Measurements from ENCODE around the gene SCMH1. TPM values are rescaled to one million over a fixed set of nuclear protein-coding genes. Genes with fewer than 3 reads are reported as not detected.
A peak's percentile ranks its signal among the peaks of the same experiment; 100 is the strongest.

Gene SCMH1
- total RNA-seq, 2 donors from 2014 or later: 16.4 to 18.3 TPM

DNA sequence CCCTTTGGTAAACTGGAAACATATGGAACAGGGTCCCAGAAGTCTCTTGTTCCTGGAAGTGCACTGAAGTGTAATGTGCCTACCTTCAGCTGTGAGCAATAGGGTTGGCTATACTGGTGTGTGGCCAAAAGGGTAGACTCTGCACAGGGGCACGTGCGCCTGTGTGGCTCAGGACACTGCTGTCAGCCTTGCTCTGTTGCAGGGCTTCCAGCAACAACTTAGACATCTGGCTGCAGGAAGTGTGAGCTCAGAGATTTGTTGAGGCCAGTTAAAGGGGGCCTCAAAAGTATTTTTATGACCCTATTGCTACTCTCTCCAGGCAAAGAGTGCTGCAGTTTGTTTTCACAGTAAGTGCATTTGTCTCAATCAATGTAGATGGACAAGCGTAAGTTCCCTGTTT is 255.2 kb downstream of the SCMH1 start:
- no peak overlapping the region for H3K4me3 Mint-ChIP-seq
- H3K27ac Mint-ChIP-seq: no peak overlapping the region
- TF ChIP-seq, protein P1, sequence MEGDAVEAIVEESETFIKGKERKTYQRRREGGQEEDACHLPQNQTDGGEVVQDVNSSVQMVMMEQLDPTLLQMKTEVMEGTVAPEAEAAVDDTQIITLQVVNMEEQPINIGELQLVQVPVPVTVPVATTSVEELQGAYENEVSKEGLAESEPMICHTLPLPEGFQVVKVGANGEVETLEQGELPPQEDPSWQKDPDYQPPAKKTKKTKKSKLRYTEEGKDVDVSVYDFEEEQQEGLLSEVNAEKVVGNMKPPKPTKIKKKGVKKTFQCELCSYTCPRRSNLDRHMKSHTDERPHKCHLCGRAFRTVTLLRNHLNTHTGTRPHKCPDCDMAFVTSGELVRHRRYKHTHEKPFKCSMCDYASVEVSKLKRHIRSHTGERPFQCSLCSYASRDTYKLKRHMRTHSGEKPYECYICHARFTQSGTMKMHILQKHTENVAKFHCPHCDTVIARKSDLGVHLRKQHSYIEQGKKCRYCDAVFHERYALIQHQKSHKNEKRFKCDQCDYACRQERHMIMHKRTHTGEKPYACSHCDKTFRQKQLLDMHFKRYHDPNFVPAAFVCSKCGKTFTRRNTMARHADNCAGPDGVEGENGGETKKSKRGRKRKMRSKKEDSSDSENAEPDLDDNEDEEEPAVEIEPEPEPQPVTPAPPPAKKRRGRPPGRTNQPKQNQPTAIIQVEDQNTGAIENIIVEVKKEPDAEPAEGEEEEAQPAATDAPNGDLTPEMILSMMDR (conservative IDR thresholded peaks at IDR 0.05): no peak
- H3K9me3 Mint-ChIP-seq: no peaks in the 10 kb centered on the region
- H3K4me1 ChIP-seq (ENCODE audit: control insufficient read depth, insufficient read depth, low read length): peaks cover 7% of the 10 kb centered on the region
- H3K36me3 Mint-ChIP-seq (ENCODE audit: low read depth): peaks cover 84% of the 10 kb centered on the region
- no peaks in the 10 kb centered on the region for H3K27me3 ChIP-seq (ENCODE audit: control insufficient read depth, insufficient read depth, low read length, poor library complexity, severe bottlenecking)
- H3K9me3 ChIP-seq (ENCODE audit: control insufficient read depth, low read length): no peaks in the 10 kb centered on the region
- no peak overlapping the region for H3K27ac ChIP-seq (ENCODE audit: low read depth, low read length)
- H3K4me1 Mint-ChIP-seq: peaks cover 14% of the 10 kb centered on the region
- H3K4me3 ChIP-seq (ENCODE audit: low read length): no peak overlapping the region
- H3K27me3 Mint-ChIP-seq (ENCODE audit: insufficient read depth): no peaks in the 10 kb centered on the region
- H3K36me3 ChIP-seq (ENCODE audit: control insufficient read depth, insufficient read depth, low read length): peaks cover 94% of the 10 kb centered on the region
- no peak overlapping the region for H3K9ac ChIP-seq (ENCODE audit: extremely low read depth, low read length, poor library complexity, severe bottlenecking)
- DNase-seq: no peak
- 96 to 100% methylated on average over 3 of the region's 3 CpGs for WGBS, 2 experiments (ENCODE audit: insufficient coverage in 1 of 2, insufficient read length in 1 of 2)

DNA sequence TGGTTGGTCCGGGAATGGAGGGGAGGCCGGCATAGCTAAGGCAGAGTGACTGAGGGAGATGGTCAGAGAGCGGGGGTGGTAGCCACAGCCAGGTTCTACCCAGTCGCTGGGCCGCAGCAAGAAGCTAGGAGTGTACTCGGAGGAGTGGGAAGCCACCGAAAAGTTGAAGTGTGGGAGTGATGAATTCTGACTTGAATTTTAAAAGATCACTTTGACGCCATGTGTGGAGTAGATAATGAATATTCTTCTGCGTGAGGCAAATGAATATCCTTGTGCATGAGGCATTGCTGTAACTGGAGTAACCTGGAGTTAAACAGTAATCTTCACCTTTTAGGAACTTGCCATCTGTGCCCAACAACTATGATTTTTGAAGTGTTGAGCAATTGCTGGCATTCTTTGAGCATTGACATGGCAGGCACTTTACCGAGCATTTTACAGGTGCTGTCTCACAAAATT is 255.8 kb downstream of the SCMH1 start:
- Histone ChIP-seq H3K36me3 (ENCODE audit: control insufficient read depth, insufficient read depth, low read length) (peaks cover 88% of the 10 kb centered on the region), H3K9me3 (ENCODE audit: control insufficient read depth, low read length) (no peaks in the 10 kb centered on the region), H3K27ac (ENCODE audit: low read depth, low read length) (no peak overlapping the region), H3K9ac (ENCODE audit: extremely low read depth, low read length, poor library complexity, severe bottlenecking) (no peak overlapping the region), H3K4me3 (ENCODE audit: low read length) (no peak overlapping the region), H3K4me1 (ENCODE audit: control insufficient read depth, insufficient read depth, low read length) (peaks cover 7% of the 10 kb centered on the region), H3K27me3 (ENCODE audit: control insufficient read depth, insufficient read depth, low read length, poor library complexity, severe bottlenecking) (no peaks in the 10 kb centered on the region)
- TF ChIP-seq, protein P1 (conservative IDR thresholded peaks at IDR 0.05): no peak
- 93 to 96% methylated on average over 10 of the region's 10 CpGs for WGBS, 2 experiments (ENCODE audit: insufficient coverage in 1 of 2, insufficient read length in 1 of 2)
- Mint-ChIP-seq H3K27me3 (ENCODE audit: insufficient read depth) (no peaks in the 10 kb centered on the region), H3K9me3 (no peaks in the 10 kb centered on the region), H3K27ac (peak overlapping the region; percentile 40), H3K36me3 (ENCODE audit: low read depth) (peaks cover 78% of the 10 kb centered on the region), H3K4me1 (peaks cover 19% of the 10 kb centered on the region), H3K4me3 (no peak overlapping the region)
- DNase-seq: no peak

DNA sequence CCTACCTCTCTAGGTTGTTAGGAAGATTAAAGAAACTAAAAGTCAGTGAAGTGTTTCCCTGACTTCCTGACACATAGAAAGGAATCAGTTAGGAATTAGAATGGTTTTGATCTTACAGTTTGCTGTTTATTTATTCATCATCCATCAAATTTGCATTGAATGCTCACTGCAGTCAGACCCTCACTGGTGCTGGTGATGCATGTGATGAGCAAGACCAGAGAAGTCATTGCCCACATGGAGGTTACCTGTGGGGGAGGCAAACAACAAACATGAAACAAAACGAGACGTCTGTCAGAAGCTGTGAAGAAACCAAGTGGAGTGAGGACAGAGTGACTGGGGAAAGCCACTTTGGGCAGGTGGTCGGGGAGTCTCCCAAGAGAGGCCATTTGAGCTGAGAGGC is 256.2 kb downstream of the SCMH1 start:
- Mint-ChIP-seq H3K36me3 (ENCODE audit: low read depth) (peaks cover 73% of the 10 kb centered on the region), H3K4me3 (no peak overlapping the region), H3K27ac (peak overlapping the region; percentile 40), H3K9me3 (no peaks in the 10 kb centered on the region), H3K27me3 (ENCODE audit: insufficient read depth) (no peaks in the 10 kb centered on the region), H3K4me1 (peaks cover 23% of the 10 kb centered on the region)
- Histone ChIP-seq H3K9ac (ENCODE audit: extremely low read depth, low read length, poor library complexity, severe bottlenecking) (no peak overlapping the region), H3K36me3 (ENCODE audit: control insufficient read depth, insufficient read depth, low read length) (peaks cover 83% of the 10 kb centered on the region), H3K9me3 (ENCODE audit: control insufficient read depth, low read length) (no peaks in the 10 kb centered on the region), H3K27ac (ENCODE audit: low read depth, low read length) (no peak overlapping the region), H3K4me3 (ENCODE audit: low read length) (no peak overlapping the region), H3K4me1 (ENCODE audit: control insufficient read depth, insufficient read depth, low read length) (peaks cover 7% of the 10 kb centered on the region), H3K27me3 (ENCODE audit: control insufficient read depth, insufficient read depth, low read length, poor library complexity, severe bottlenecking) (no peaks in the 10 kb centered on the region)
- 90 to 97% methylated on average over 3 of the region's 3 CpGs for WGBS, 2 experiments (ENCODE audit: insufficient coverage in 1 of 2, insufficient read length in 1 of 2)
- no peak for DNase-seq
- TF ChIP-seq, protein P1 (conservative IDR thresholded peaks at IDR 0.05): no peak
